IMR-90 (cell line): ENCODE measurements around the gene SLC39A11. TPM values are rescaled to one million over a fixed set of nuclear protein-coding genes. Genes with fewer than 3 reads are reported as not detected.
A peak's percentile ranks its signal among the peaks of the same experiment; 100 is the strongest.

ENCODE experiments used
- ATAC-seq: fragments of 200-7000 bp; cut with Tn5 transposase; 2 replicates; pipeline ENCODE4 v1.9.1; 2020; ENCODE audit warnings: low read depth, mild to moderate bottlenecking, moderate library complexity
- BruUV-seq: library from RNA; stranded (reverse); fragments of 400-500 nt; replicated peaks from 2 replicates; lab custom pipeline; 2021; lab: Mats Ljungman, UMichigan
- CTCF ChIA-PET: fragments of 300-600 bp; formaldehyde crosslinking; extraction: SDS; loops from one replicate; lab custom pipeline; 2021; ENCODE audit warnings: antibody characterized with exemption; lab: Yijun Ruan, JAX
- POLR2A ChIA-PET: fragments of 300-600 bp; sonication (Branson Sonifier 250); formaldehyde crosslinking; loops from one replicate; lab custom pipeline; 2022; ENCODE audit warnings: antibody characterized with exemption; ENCODE audit not compliant: unreplicated experiment; lab: Charles Lee
- DNase-seq: peaks from one replicate; pipeline ENCODE4 v3.0.0; 2013
- H2AFZ ChIP-seq: replicated peaks from 2 replicates; pipeline ENCODE3; 2013; ENCODE audit warnings: low read length, mild to moderate bottlenecking; ENCODE audit not compliant: poor library complexity
- H2AK5ac ChIP-seq: 2 replicates; pipeline ENCODE4 v1.6.1; 2013; ENCODE audit warnings: low read depth, low read length, inconsistent platforms
- H2AK9ac ChIP-seq: replicated peaks from 2 replicates; pipeline ENCODE3; 2013; ENCODE audit warnings: mild to moderate bottlenecking, low read depth, low read length, moderate library complexity; ENCODE audit not compliant: poor library complexity
- H2BK120ac ChIP-seq: 2 replicates; pipeline ENCODE4 v1.6.1; 2013; ENCODE audit warnings: low read depth, low read length, inconsistent platforms
- H2BK15ac ChIP-seq: 3 replicates; pipeline ENCODE4 v1.6.1; 2013; ENCODE audit warnings: low read depth, low read length, inconsistent platforms
- H2BK20ac ChIP-seq: 2 replicates; pipeline ENCODE4 v1.6.1; 2013; ENCODE audit warnings: low read depth, mild to moderate bottlenecking, inconsistent platforms, low read length, moderate library complexity
- H2BK5ac ChIP-seq: 2 replicates; pipeline ENCODE4 v1.6.1; 2013; ENCODE audit warnings: mild to moderate bottlenecking, low read depth, low read length, inconsistent platforms; ENCODE audit not compliant: poor library complexity, severe bottlenecking
- H3K14ac ChIP-seq: replicated peaks from 2 replicates; pipeline ENCODE4 v1.6.1; 2013; ENCODE audit warnings: low read depth, low read length, inconsistent platforms
- H3K18ac ChIP-seq: 2 replicates; pipeline ENCODE4 v1.6.1; 2013; ENCODE audit warnings: low read depth, low read length, control low read depth
- H3K23ac ChIP-seq: 2 replicates; pipeline ENCODE4 v1.6.1; 2013; ENCODE audit warnings: low read depth, low read length, inconsistent platforms
- H3K27ac ChIP-seq: 2 replicates; pipeline ENCODE4 v1.5.1; 2013; ENCODE audit warnings: mild to moderate bottlenecking, control low read depth, low read length; ENCODE audit not compliant: insufficient read depth
- H3K27me3 ChIP-seq: 2 replicates; pipeline ENCODE4 v1.6.1; 2013; ENCODE audit warnings: low read length; ENCODE audit not compliant: control insufficient read depth, insufficient read depth
- H3K36me3 ChIP-seq: 2 replicates; pipeline ENCODE4 v1.6.1; 2013; ENCODE audit warnings: low read length, mixed read lengths; ENCODE audit not compliant: control insufficient read depth, insufficient read depth
- H3K4ac ChIP-seq: 2 replicates; pipeline ENCODE4 v1.6.1; 2013; ENCODE audit warnings: low read depth, low read length, inconsistent platforms
- H3K4me1 ChIP-seq: 2 replicates; pipeline ENCODE4 v1.6.1; 2013; ENCODE audit warnings: low read length, mixed read lengths; ENCODE audit not compliant: control insufficient read depth, insufficient read depth
- H3K4me2 ChIP-seq: 2 replicates; pipeline ENCODE4 v1.6.1; 2013; ENCODE audit warnings: low read depth, mild to moderate bottlenecking, control low read depth, low read length, moderate library complexity
- H3K4me3 ChIP-seq: 2 replicates; pipeline ENCODE4 v1.5.1; 2013; ENCODE audit warnings: low read depth, mild to moderate bottlenecking, control low read depth, low read length, moderate library complexity; ENCODE audit not compliant: insufficient read depth
- H3K56ac ChIP-seq: 2 replicates; pipeline ENCODE4 v1.6.1; 2013; ENCODE audit warnings: low read length, inconsistent platforms; ENCODE audit not compliant: insufficient read depth; ENCODE audit errors: extremely low read depth
- H3K79me1 ChIP-seq, 2 experiments: 2 replicates each; pipeline ENCODE4 v1.6.1; 2013; ENCODE audit warnings: low read length in 2 of 2, inconsistent platforms in 1 of 2, low read depth in 1 of 2
- H3K9ac ChIP-seq: 2 replicates; pipeline ENCODE4 v1.6.1; 2013; ENCODE audit warnings: low read depth, low read length, control low read depth
- H3K9me1 ChIP-seq: 2 replicates; pipeline ENCODE4 v1.6.1; 2013; ENCODE audit warnings: low read length, inconsistent platforms; ENCODE audit not compliant: insufficient read depth
- H3K9me3 ChIP-seq: 2 replicates; pipeline ENCODE4 v1.6.1; 2013; ENCODE audit warnings: low read length; ENCODE audit not compliant: control insufficient read depth, insufficient read depth
- H4K20me1 ChIP-seq: 2 replicates; pipeline ENCODE4 v1.6.1; 2013; ENCODE audit warnings: low read length, inconsistent platforms; ENCODE audit not compliant: insufficient read depth
- H4K5ac ChIP-seq: 2 replicates; pipeline ENCODE4 v1.6.1; 2013; ENCODE audit warnings: mild to moderate bottlenecking, low read depth, low read length, control low read depth
- H4K8ac ChIP-seq, 2 experiments: 2 replicates each; pipeline ENCODE4 v1.6.1; 2013; ENCODE audit warnings: low read depth in 2 of 2, low read length in 2 of 2, control low read depth in 1 of 2, inconsistent platforms in 1 of 2
- H4K91ac ChIP-seq: 2 replicates; pipeline ENCODE4 v1.6.1; 2013; ENCODE audit warnings: low read depth, low read length, inconsistent platforms; ENCODE audit not compliant: insufficient read depth
- BHLHE40 ChIP-seq: fragments of 150-350 bp; IDR thresholded peaks from 2 replicates; pipeline ENCODE4 v1.6.1; 2016; ENCODE audit warnings: mild to moderate bottlenecking, low read depth, low read length
- CHD1 ChIP-seq: IDR thresholded peaks from 2 replicates; pipeline ENCODE4 v1.6.1; 2012; ENCODE audit warnings: low read depth, low read length, improper control_type of control experiment
- CTCF ChIP-seq: conservative IDR thresholded peaks from 2 replicates; pipeline ENCODE4 v1.5.1; 2012; ENCODE audit warnings: mild to moderate bottlenecking, low read depth, low read length, improper control_type of control experiment
- ELK1 ChIP-seq: fragments of 150-350 bp; IDR thresholded peaks from 2 replicates; pipeline ENCODE4 v1.6.1; 2016; ENCODE audit warnings: low read depth, mild to moderate bottlenecking, low read length, moderate library complexity, borderline replicate concordance
- FOS ChIP-seq: fragments of 150-350 bp; IDR thresholded peaks from 2 replicates; pipeline ENCODE4 v1.6.1; 2016; ENCODE audit warnings: low read depth, low read length
- MAFK ChIP-seq: IDR thresholded peaks from 2 replicates; pipeline ENCODE4 v1.6.1; 2012; ENCODE audit warnings: low read depth, low read length, improper control_type of control experiment
- MAZ ChIP-seq: IDR thresholded peaks from 2 replicates; pipeline ENCODE4 v1.6.1; 2012; ENCODE audit warnings: low read depth, mild to moderate bottlenecking, low read length, improper control_type of control experiment, moderate library complexity, borderline replicate concordance
- MXI1 ChIP-seq: IDR thresholded peaks from 2 replicates; pipeline ENCODE4 v1.6.1; 2012; ENCODE audit warnings: low read depth, mild to moderate bottlenecking, low read length, moderate library complexity, borderline replicate concordance
- NFE2L2 ChIP-seq: fragments of 150-350 bp; IDR thresholded peaks from 2 replicates; pipeline ENCODE4 v1.6.1; 2016; ENCODE audit warnings: low read depth, mild to moderate bottlenecking, low read length
- POLR2A ChIP-seq: IDR thresholded peaks from 2 replicates; pipeline ENCODE4 v1.6.1; 2012; ENCODE audit warnings: mild to moderate bottlenecking, low read depth, low read length
- RCOR1 ChIP-seq: IDR thresholded peaks from 2 replicates; pipeline ENCODE4 v1.6.1; 2012; ENCODE audit warnings: mild to moderate bottlenecking, low read length, improper control_type of control experiment; ENCODE audit not compliant: insufficient replicate concordance
- RFX5 ChIP-seq: IDR thresholded peaks from 2 replicates; pipeline ENCODE4 v1.8.0; 2012; ENCODE audit warnings: low read depth, mild to moderate bottlenecking, low read length, moderate library complexity
- SMC3 ChIP-seq: fragments of 150-350 bp; IDR thresholded peaks from 2 replicates; pipeline ENCODE4 v1.6.1; 2016; ENCODE audit warnings: low read depth, mild to moderate bottlenecking, antibody characterized with exemption, low read length, moderate library complexity
- USF2 ChIP-seq: fragments of 150-350 bp; IDR thresholded peaks from 2 replicates; pipeline ENCODE4 v1.6.1; 2017; ENCODE audit warnings: mild to moderate bottlenecking, antibody characterized with exemption, low read length, low read depth
- WGBS, 2 experiments: methylation state at CpG; one replicate each; pipeline versions ENCODE4 v1.1.5 to v1.1.7; 2013; ENCODE audit warnings: missing lambda C conversion rate in 2 of 2; ENCODE audit not compliant: insufficient read length in 1 of 2; ENCODE audit errors: extremely low coverage in 2 of 2; 5-methylcytosine and 5-hydroxymethylcytosine counted together
- dilution Hi-C: fragments of 300-500 bp; cut with HindIII; formaldehyde crosslinking; loops from one replicate; pipeline ENCODE4 v1.14.3; 2018; ENCODE audit warnings: low sequenced_read_pairs; ENCODE audit not compliant: unreplicated experiment
- in situ Hi-C: fragments of 300-500 bp; cut with MboI; formaldehyde crosslinking; loops from 3 replicates; pipeline ENCODE4 v1.14.3; 2019; ENCODE audit warnings: low sequenced_read_pairs, inconsistent platforms, mixed read lengths
- intact Hi-C: fragments of 100-400 bp; cut with micrococcal nuclease; formaldehyde crosslinking; loops from 2 replicates; pipeline ENCODE4 v1.10.0; 2022
- polyA plus RNA-seq, 3 experiments: library from polyadenylated mRNA; depleted of rRNA; stranded (reverse); fragments of >200 nt; gene quantifications; 2 replicates each; pipeline ENCODE4 v1.2.3, GENCODE V29; 2012; ENCODE audit warnings: low replicate concordance in 1 of 3
- total RNA-seq: library from RNA; depleted of rRNA; stranded (reverse); fragments of >200 nt; gene quantifications from 2 replicates; pipeline ENCODE4 v1.2.3, GENCODE V29; 2012

The SLC39A11 gene
- total and polyA plus RNA-seq, 2 of the 4 experiments (the other 2 are of a cell fraction): 8.8 to 14.3 TPM

GRCh38 chr17:72692676-72693075 is 399.8 kb downstream of the SLC39A11 start:
- ATAC-seq: no peak
- BruUV-seq: no TSS peak

More at GRCh38 chr17:72692676-72693075, 399.8 kb downstream of the SLC39A11 start:
- no peak for TF ChIP-seq MXI1
- no peak for TF ChIP-seq BHLHE40
- no peak for TF ChIP-seq USF2
- no peak for TF ChIP-seq RCOR1
- no peak for TF ChIP-seq MAFK
- no peak for TF ChIP-seq RFX5
- TF ChIP-seq SMC3: no peak
- no peak for TF ChIP-seq CTCF
- no peak for TF ChIP-seq FOS
- TF ChIP-seq POLR2A: no peak
- TF ChIP-seq CHD1: no peak
- no peak for TF ChIP-seq ELK1
- no peak for TF ChIP-seq NFE2L2
- TF ChIP-seq MAZ: no peak
- H3K36me3 ChIP-seq: no peaks in the 10 kb centered on the region
- H3K27me3 ChIP-seq: no peaks in the 10 kb centered on the region
- ChIA-PET CTCF (no interaction called here), POLR2A (no interaction called here)
- H3K27ac ChIP-seq: no peak overlapping the region
- H4K91ac ChIP-seq: peak overlapping the region; percentile 63
- no peak overlapping the region for H3K9ac ChIP-seq
- H3K9me3 ChIP-seq: no peaks in the 10 kb centered on the region
- peaks cover 0 to 4% of the 10 kb centered on the region in 2 experiments; a peak in 1 of 4 replicates for H3K79me1 ChIP-seq
- WGBS, 2 experiments: no CpG with 5 or more reads among the region's 2 CpGs
- peak overlapping the region; percentile 86 for H2BK20ac ChIP-seq
- H3K9me1 ChIP-seq: peaks cover 22% of the 10 kb centered on the region
- peak overlapping the region; percentile 67 for H2BK120ac ChIP-seq
- H4K5ac ChIP-seq: peak overlapping the region; percentile 51; the same call in 1 of the 2 replicates
- peak overlapping the region; percentile 60; the same call in 1 of the 2 replicates for H3K18ac ChIP-seq
- peak overlapping the region; percentile 73 for H3K4ac ChIP-seq
- H2BK5ac ChIP-seq: no peak overlapping the region
- peak overlapping the region; percentile 86 for H2AK5ac ChIP-seq
- H4K20me1 ChIP-seq: no peaks in the 10 kb centered on the region; the same call in 1 of the 2 replicates
- peaks cover 19% of the 10 kb centered on the region for H3K4me1 ChIP-seq
- peak overlapping the region; percentile 18 for H3K14ac ChIP-seq
- in situ Hi-C loops: no loop called here
- H3K4me3 ChIP-seq: no peak overlapping the region
- H3K4me2 ChIP-seq: no peak overlapping the region
- no peak overlapping the region for H3K56ac ChIP-seq
- H2AFZ ChIP-seq: no peak overlapping the region
- peak overlapping the region; percentile 2 for H2AK9ac ChIP-seq
- dilution Hi-C loops: no loop called here
- intact Hi-C loops: no loop called here
- H4K8ac ChIP-seq: peak overlapping the region; percentile 18 to 59; a peak in 2 of 4 replicates
- no peak for DNase-seq
- peak overlapping the region; percentile 69; the same call in 2 of the 3 replicates for H2BK15ac ChIP-seq
- peak overlapping the region; percentile 11; the same call in 1 of the 2 replicates for H3K23ac ChIP-seq
